ENCODE measurements around the gene STON1. TPM values are rescaled to one million over a fixed set of nuclear protein-coding genes. Genes with fewer than 3 reads are reported as not detected.
"Not testable (repeated sequence)": the region's sequence is repeated elsewhere in the genome, so short reads cannot be mapped to it uniquely, and the experiment has no call there.

STON1 gene
- total RNA-seq, 1 experiment from 2014 or later = 1.7 TPM

DNA sequence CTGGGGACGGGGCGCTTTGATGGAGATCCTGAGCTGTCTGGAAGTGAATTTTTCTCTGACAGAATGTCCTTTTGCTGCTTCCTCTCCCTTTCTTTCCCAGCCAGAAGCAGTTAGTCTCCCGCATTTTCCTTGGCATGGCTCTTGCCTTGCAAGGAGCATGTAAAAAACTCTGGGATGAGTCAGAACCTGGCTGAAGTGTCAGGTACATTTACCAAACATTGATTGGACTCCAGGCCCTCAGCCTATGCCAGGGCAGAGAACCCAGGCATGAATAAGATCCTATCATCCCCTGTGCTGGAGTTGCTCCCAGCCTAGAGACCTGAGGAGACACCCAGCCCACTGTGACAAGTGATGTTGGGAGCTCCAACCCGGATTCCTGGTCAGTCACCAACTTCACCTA is 21.6 kb downstream of the STON1 start:
- intact Hi-C loops (cut with micrococcal nuclease; ENCODE audit: unreplicated experiment) = no loop called here
- Histone ChIP-seq H3K9me3 (ENCODE audit: insufficient read depth, low read depth) (no peaks in the 10 kb centered on the region; the same call in 1 of the 2 replicates), H3K4me1 (replicated peaks; ENCODE audit: insufficient read depth) (no peaks in the 10 kb centered on the region), H4K20me1 (ENCODE audit: insufficient read depth) (no peaks in the 10 kb centered on the region), H3K9me2 (ENCODE audit: insufficient read depth) (no peaks in the 10 kb centered on the region), H3K27me3 (ENCODE audit: insufficient read depth, low read depth) (no peaks in the 10 kb centered on the region), H3K36me3 (ENCODE audit: low read depth) (no peaks in the 10 kb centered on the region), H3K79me2 (ENCODE audit: low read depth) (no peaks in the 10 kb centered on the region), H2AFZ (no peak overlapping the region), H3K4me2 (no peak overlapping the region), H3K27ac (no peak overlapping the region), H3F3A (ENCODE audit: insufficient read depth, low read depth) (no peaks in the 10 kb centered on the region), H3K4me3 (no peak overlapping the region)
- DNase-seq = no peak
- no TSS peak for BruUV-seq (replicated peaks)
- ChIA-PET CTCF (no interaction called here), POLR2A (ENCODE audit: unreplicated experiment) (no interaction called here)
- TF ChIP-seq, protein P1, sequence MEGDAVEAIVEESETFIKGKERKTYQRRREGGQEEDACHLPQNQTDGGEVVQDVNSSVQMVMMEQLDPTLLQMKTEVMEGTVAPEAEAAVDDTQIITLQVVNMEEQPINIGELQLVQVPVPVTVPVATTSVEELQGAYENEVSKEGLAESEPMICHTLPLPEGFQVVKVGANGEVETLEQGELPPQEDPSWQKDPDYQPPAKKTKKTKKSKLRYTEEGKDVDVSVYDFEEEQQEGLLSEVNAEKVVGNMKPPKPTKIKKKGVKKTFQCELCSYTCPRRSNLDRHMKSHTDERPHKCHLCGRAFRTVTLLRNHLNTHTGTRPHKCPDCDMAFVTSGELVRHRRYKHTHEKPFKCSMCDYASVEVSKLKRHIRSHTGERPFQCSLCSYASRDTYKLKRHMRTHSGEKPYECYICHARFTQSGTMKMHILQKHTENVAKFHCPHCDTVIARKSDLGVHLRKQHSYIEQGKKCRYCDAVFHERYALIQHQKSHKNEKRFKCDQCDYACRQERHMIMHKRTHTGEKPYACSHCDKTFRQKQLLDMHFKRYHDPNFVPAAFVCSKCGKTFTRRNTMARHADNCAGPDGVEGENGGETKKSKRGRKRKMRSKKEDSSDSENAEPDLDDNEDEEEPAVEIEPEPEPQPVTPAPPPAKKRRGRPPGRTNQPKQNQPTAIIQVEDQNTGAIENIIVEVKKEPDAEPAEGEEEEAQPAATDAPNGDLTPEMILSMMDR (conservative IDR thresholded peaks at IDR 0.05) = no peak
- no peak for TF ChIP-seq EZH2 (IDR thresholded peaks at IDR 0.05; ENCODE audit: low read depth)

DNA sequence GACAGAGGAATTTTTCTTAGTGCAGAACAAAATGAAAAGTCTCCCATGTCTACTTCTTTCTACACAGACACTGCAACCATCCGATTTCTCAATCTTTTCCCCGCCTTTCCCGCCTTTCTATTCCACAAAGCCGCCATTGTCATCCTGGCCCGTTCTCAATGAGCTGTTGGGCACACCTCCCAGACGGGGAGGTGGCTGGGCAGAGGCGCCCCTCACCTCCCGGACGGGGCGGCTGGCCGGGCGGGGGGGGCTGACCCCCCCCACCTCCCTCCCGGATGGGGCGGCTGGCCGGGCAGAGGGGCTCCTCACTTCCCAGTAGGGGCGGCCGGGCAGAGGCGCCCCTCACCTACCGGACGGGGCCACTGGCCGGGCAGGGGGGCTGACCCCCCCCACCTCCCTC is 25.1 kb downstream of the STON1 start:
- CTCF ChIA-PET; H3K4me1 ChIP-seq (replicated peaks; ENCODE audit: insufficient read depth); H3K9me3 ChIP-seq (ENCODE audit: insufficient read depth, low read depth); H3K9me2 ChIP-seq (ENCODE audit: insufficient read depth); DNase-seq; H3F3A ChIP-seq (ENCODE audit: insufficient read depth, low read depth); H4K20me1 ChIP-seq (ENCODE audit: insufficient read depth); intact Hi-C loops (cut with micrococcal nuclease; ENCODE audit: unreplicated experiment); H3K4me3 ChIP-seq; H2AFZ ChIP-seq; BruUV-seq (replicated peaks); H3K4me2 ChIP-seq; H3K36me3 ChIP-seq (ENCODE audit: low read depth); H3K27me3 ChIP-seq (ENCODE audit: insufficient read depth, low read depth); H3K27ac ChIP-seq; H3K79me2 ChIP-seq (ENCODE audit: low read depth); POLR2A ChIA-PET (ENCODE audit: unreplicated experiment): not testable (repeated sequence)

DNA sequence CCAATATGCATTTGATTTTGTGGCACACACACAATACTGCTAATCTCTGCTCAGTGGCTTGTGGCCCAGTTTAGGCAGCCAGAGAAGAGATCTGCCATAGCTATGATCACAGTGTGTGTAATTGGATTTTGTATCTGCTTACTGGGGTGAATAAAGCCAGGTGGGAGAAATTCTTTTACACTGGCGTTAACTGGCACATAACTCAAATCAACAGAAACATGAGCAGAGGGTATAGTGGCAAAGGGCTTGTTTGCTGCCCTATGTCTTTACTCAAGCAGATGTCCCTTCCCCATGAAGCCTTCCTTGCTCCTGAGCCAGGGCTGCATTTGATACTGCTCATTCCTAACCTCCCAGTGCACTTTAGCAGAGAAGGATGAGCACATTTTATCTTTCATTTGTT is 28.5 kb downstream of the STON1 start:
- Histone ChIP-seq H3K9me2 (ENCODE audit: insufficient read depth) (no peaks in the 10 kb centered on the region), H3F3A (ENCODE audit: insufficient read depth, low read depth) (no peaks in the 10 kb centered on the region), H2AFZ (no peak overlapping the region), H3K4me1 (replicated peaks; ENCODE audit: insufficient read depth) (no peaks in the 10 kb centered on the region), H3K9me3 (ENCODE audit: insufficient read depth, low read depth) (no peaks in the 10 kb centered on the region), H4K20me1 (ENCODE audit: insufficient read depth) (no peaks in the 10 kb centered on the region), H3K79me2 (ENCODE audit: low read depth) (no peaks in the 10 kb centered on the region), H3K27me3 (ENCODE audit: insufficient read depth, low read depth) (no peaks in the 10 kb centered on the region), H3K4me3 (no peak overlapping the region), H3K4me2 (no peak overlapping the region), H3K27ac (no peak overlapping the region), H3K36me3 (ENCODE audit: low read depth) (no peaks in the 10 kb centered on the region)
- no TSS peak for BruUV-seq (replicated peaks)
- TF ChIP-seq, protein P1 (conservative IDR thresholded peaks at IDR 0.05) = no peak
- no peak for TF ChIP-seq EZH2 (IDR thresholded peaks at IDR 0.05; ENCODE audit: low read depth)
- DNase-seq = no peak
- CTCF ChIA-PET = no interaction called here
- intact Hi-C loops (cut with micrococcal nuclease; ENCODE audit: unreplicated experiment) = no loop called here
- POLR2A ChIA-PET (ENCODE audit: unreplicated experiment) = no interaction called here

DNA sequence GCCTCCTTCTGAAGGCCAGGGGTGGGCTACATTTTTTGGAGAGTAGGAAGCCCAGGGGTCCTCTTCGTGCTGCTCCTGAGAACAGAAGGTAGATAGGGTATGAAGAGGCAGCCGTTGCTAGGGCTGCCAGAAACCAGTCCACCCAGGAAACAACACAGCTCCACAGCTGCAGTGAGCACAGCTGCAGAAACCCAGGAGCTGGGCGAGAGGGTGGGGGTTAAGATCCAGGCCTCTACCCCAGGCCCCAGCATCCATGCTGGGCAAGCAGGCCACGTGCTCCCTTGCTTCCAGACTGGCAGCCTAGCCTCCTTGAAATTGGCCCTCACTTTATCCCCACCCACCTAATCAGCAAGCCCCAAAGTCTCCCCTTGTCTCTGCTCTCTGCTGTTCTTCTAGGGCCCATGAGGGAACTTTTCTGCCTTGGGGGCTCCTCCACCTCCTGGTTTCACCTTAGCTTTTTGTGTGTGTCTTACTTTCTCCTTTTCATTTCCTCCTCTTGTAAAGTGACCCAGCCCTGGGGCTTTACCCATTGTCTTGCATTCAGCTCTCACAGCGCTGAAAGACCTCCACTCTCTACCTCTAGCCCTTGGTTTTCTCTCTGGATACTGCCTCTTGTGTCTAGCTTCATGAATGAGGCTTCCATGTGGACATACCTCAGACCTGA is 30.7 kb downstream of the STON1 start:
- no peaks in the 10 kb centered on the region for H3K9me3 ChIP-seq (ENCODE audit: insufficient read depth, low read depth)
- no peaks in the 10 kb centered on the region for H3K27me3 ChIP-seq (ENCODE audit: insufficient read depth, low read depth)
- no peak for DNase-seq
- H3K4me1 ChIP-seq (replicated peaks; ENCODE audit: insufficient read depth) = no peaks in the 10 kb centered on the region
- no peak overlapping the region for H3K27ac ChIP-seq
- no peak overlapping the region for H3K4me2 ChIP-seq
- H3K36me3 ChIP-seq (ENCODE audit: low read depth) = no peaks in the 10 kb centered on the region
- no peaks in the 10 kb centered on the region for H3K9me2 ChIP-seq (ENCODE audit: insufficient read depth)
- H3F3A ChIP-seq (ENCODE audit: insufficient read depth, low read depth) = no peaks in the 10 kb centered on the region
- no peak overlapping the region for H2AFZ ChIP-seq
- no TSS peak for BruUV-seq (replicated peaks)
- TF ChIP-seq, protein P1 (conservative IDR thresholded peaks at IDR 0.05) = no peak
- no peak for TF ChIP-seq EZH2 (IDR thresholded peaks at IDR 0.05; ENCODE audit: low read depth)
- H4K20me1 ChIP-seq (ENCODE audit: insufficient read depth) = no peaks in the 10 kb centered on the region
- no peaks in the 10 kb centered on the region for H3K79me2 ChIP-seq (ENCODE audit: low read depth)
- CTCF ChIA-PET = no interaction called here
- no peak overlapping the region for H3K4me3 ChIP-seq
- intact Hi-C loops (cut with micrococcal nuclease; ENCODE audit: unreplicated experiment) = no loop called here
- POLR2A ChIA-PET (ENCODE audit: unreplicated experiment) = interaction anchor here (0.6 to 0.7 kb wide), 2 partner anchors 24 to 522 kb away, joined by 4 to 5 read pairs; no protein-coding TSS in a partner anchor
